Effector CD4-positive, alpha-beta T cell (primary cell): ENCODE results near the gene CA10.

Experiments
- DNase-seq: peaks from one replicate; pipeline ENCODE4 v3.0.0-alpha.2; 2020

Gene CA10

GRCh38 chr17:52041123-52041617 is 117.3 kb downstream of the CA10 start:
- no peak for DNase-seq

DNA sequence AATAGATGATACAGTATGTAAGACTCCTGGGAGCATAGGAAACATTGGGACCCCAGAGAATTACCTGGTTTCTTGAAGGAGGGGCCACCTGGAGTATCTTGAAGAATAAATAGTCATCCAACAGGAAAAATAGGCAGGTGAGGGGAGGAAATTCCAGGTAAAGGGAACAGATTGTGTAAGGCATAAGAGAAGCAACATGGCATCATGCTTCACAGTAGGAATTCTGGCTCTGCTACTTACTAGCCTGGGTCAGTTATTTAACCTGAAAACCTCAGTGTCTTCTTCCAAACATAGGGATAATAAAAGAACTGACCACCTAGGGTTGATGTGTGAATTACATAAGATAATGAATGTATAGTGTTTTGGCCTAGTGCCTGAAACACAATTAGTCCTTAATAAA is 122.1 kb downstream of the CA10 start:
- no peak for DNase-seq

DNA sequence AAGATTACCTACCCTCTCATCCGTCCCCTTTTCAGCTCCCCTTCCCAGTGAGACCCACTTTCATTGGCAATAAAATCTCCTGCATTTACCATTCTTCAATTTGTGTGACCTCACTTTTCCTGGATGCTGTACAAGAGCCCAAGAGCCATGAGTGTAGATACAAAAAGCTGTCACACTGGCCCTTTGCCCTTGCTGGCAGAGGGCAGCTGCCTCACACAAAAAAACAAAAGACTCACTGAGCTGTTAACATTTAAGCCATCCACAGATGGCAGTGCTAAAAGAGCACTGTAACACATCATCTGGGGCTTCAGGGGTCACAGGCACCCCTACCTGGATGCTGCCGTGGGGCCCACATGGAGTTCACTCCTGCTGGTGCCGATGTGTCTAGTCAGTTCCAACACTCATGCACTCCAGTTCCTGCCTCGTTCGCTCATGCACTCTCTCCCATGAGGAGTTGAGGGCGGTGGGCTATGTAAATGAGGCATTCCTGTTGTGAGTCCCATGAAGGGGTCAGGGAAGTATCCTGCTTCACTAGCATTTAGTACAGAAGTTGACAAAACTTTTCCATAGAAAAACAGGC is 123.1 kb downstream of the CA10 start:
- DNase-seq: no peak

DNA sequence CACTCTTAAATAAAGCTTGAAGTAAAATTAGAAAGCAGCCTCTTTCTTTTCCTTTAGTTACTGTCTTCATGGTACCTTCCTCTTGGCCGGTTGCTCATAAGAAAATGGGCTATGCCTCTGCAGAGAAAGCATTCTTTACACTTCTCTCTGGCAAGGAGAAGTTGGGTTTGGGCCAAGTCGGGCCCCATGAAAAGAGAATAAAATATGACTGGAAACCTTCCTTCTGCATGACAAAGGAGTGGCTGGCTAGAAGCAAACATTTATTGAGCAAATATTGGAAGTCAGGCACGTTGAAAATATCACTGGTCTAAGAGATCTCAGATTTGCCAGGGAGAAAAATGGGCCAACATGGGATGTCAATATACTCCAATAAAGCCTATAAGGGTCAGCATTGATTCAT is 126.1 kb downstream of the CA10 start:
- DNase-seq: no peak

DNA sequence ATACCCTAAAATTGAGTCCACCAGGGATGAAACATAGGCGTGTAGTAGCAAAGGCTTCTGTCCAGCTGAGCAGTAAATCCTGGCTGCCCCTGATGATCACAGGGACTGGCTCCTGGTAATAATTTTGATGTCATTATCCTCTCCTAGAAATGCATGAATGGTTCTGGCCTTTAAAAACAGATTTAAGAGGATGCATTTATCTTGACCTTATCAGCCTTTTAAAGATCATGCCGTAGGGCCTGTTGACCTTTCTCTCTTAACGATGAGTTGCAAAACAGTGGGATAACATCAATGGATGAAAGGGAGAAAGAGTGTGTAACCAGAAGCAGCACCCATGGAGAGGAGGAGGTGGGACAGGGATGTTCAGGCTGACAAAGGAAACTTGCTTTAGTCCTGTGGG is 128.5 kb downstream of the CA10 start:
- no peak for DNase-seq

DNA sequence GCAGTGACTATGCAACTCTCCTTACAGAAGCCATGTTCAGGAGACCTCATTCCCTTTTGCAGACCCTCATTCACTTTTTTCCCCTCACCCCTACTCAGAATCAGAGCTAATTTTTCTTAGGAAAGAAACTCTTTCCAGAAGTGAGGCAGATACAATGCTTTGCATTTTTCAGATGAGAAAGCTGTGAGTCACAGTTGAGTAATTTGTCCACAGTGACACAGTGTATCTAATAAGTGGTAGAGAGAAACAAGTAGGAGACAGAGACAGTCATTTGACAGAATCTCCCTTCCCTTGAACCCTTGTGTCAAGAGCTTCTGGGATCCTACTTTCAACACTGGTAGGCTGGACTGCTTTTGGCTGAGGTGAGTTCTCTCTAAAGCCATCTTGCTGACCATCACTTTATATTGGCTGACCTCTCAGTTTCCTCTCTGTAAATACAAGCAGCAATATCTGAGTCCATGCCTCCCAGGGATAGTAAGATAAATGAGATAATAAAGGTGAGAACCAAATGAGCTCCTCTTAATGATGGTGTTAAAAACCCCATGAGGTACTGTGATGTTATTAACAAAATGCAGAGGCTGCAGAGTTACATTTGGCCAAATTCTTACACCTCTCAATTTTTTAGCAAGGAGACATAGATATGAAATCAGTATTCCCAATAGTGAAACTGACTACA is 130.8 kb downstream of the CA10 start:
- DNase-seq: no peak

DNA sequence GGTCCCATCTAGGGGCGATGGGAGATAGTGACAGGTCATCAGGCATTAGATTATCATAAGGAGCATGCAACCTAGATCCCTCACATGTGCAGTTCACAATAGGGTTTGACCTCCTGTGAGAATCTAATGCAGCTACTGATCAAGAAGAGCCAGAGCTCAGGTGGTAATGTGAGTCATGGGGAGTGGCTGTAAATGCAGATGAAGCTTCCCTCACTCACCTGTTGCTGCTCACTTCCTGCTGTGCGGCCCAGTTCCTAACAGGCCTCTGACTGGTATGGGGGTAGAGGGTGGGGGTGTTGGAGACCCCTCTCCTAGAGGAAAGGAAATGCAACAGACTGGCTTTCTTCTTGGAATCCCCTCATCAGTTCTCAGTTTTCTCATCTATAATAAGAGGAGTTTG is 131.4 kb downstream of the CA10 start:
- no peak for DNase-seq

DNA sequence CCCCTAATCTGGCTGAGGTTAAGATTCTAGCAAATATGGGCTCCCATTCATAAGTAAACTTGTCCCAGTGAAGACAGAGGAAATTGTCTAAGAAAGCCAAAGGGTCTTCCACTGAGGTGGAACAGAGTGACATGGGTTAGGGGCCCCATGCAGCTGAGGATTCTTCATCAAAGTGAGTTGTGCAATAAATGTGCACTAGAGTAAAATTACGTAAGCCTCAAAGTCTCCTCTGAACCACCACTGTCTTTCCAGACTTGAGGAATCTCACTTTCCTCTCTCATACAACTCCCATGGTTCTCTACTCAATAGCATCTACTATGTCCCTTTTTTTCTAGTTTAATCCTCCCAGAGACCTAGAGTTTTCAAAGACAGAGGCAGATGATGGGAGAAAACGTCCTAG is 132.4 kb downstream of the CA10 start:
- DNase-seq: no peak

GRCh38 chr17:52025236-52025635 is 133.3 kb downstream of the CA10 start:
- DNase-seq: no peak

DNA sequence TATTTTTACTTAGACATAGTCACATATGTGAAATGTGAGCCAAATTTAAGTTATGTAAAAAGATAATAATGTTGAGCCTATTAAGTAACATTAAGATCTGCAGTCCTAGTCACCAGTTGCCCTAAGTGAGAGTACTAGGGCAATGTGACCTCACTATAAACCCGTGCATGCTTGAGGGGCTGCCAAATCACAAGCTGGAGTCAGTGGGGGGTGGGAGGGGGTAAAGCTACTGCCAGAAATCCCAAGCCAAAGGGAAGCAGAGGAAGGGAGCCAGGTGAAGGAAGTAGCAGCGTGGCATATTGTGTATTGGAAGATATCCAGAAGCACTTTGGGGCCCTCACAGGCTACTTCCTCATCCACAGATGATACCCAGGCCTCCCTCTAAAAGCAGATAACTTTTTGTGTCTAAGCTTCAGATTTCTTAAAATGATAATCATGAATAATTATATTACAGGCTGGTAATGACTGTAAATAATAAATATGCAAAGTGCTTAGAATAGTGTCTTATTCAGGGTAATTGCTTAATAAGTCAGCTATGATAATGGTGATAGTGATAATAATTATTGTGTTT is 134.1 kb downstream of the CA10 start:
- DNase-seq: no peak

- no peak for DNase-seq
Observed at GRCh38 chr17:52011064-52011463, 147.4 kb downstream of the CA10 start.

- DNase-seq: no peak
Observed at GRCh38 chr17:51999654-52000053, 158.9 kb downstream of the CA10 start.

GRCh38 chr17:51997723-51998122 is 160.8 kb downstream of the CA10 start:
- DNase-seq: no peak

- no peak for DNase-seq
Observed at GRCh38 chr17:51995797-51996403, 162.6 kb downstream of the CA10 start.

DNA sequence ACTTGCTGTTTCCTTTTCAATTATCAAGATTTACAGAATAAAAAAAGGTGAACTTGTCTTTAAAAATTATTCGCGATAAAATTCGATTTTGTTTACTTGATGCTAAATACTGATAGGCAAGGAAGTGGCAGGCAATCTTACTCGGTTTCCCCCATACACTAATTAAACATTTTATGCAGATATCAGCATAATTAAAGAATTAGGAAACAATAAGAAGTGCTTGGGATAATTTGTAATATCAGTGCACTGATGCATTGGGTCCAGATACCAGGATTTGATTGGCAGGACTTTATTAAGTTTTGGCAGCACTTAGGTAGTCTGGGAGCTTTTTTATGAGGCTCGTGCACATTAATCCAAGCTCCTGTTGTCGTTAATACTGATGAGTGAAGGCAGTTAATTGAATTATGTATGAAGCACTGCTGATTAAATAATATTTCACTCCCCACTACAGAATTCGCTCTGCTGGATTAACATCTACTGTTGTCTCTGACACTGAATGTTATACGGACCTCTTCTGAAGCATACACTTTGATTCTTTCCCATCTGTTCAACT is 165.6 kb downstream of the CA10 start:
- DNase-seq: no peak

- no peak for DNase-seq
Observed at GRCh38 chr17:51971121-51971520, 187.4 kb downstream of the CA10 start.

- no peak for DNase-seq
Observed at GRCh38 chr17:51961689-51962088, 196.8 kb downstream of the CA10 start.

- no peak for DNase-seq
Observed at GRCh38 chr17:51957786-51958185, 200.7 kb downstream of the CA10 start.

- DNase-seq: no peak
Observed at GRCh38 chr17:51955245-51955644, 203.3 kb downstream of the CA10 start.

- DNase-seq: no peak
Observed at GRCh38 chr17:51954232-51954765, 204.2 kb downstream of the CA10 start.

DNA sequence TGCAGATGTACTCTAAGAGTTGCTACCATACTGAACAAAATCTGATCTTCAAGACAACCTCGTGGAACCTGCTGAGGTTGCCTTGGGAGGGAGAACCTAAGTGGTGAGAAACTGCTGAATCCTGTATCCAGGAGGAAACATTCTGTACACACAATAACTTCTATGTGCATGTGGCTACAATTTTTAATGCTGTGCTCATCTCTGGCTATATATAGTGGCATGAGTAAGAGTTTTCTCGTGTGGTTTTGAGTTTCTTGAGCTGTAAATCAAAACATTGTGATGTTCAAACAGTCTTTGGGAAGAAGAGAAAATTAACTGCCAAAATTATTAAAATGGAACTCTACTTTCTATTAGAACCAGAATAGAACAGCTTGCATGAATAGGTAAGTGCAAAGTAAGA is 206.8 kb downstream of the CA10 start:
- no peak for DNase-seq

- DNase-seq: no peak
Observed at GRCh38 chr17:51948128-51948527, 210.4 kb downstream of the CA10 start.

DNA sequence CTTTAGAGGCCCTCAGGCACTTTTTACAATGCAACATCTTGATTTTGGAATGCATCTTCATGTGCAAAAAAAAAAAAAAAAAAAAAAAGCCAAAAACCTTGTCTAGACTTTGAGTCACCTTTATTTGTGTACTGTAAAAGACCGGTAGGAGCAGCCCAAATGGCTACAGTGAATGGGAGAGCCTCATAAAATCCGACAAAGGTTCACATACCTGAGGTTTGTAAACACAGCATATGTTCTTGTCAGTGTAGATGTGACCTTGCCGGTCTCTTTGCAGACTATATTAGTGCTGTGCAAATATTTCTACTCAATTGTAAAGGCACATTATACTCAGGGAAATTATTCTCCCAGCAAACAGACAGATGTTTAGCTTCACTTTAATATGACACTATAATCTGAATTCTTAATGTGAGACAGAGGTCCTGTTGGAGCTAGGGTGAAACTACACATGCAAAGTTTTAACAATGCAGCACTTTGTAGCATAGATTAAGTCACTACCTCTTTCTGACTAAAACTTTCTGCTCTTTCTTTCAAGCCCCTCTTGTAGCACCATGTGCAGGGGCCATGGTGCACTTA is 211.3 kb downstream of the CA10 start:
- no peak for DNase-seq
